Natural killer cell (primary cell): ENCODE results near the gene PARVG. TPM values are rescaled to one million over a fixed set of nuclear protein-coding genes. Genes with fewer than 3 reads are reported as not detected.

Experiments
- ATAC-seq, 3 donors: fragments of 150-1000 bp in 2 of 3; fragments of 200-7000 bp in 1 of 3; cut with Tn5 transposase; 1 replicate in 1 of 3; 2 replicates in 2 of 3; pipeline ENCODE4 v1.10.0; 2021; ENCODE audit warnings: mild to moderate bottlenecking in 2 of 3, moderate library complexity in 2 of 3
- DNase-seq, 2 donors: peaks; one replicate each; pipeline versions ENCODE4 v3.0.0 to v3.0.0-alpha.2; 2013 to 2021; ENCODE audit warnings: mixed read lengths in 1 of 2
- H3K27ac ChIP-seq: one replicate; pipeline ENCODE4 v1.5.1; 2013; ENCODE audit warnings: mild to moderate bottlenecking, low read length
- H3K27me3 ChIP-seq: one replicate; pipeline ENCODE4 v1.6.1; 2013; ENCODE audit warnings: low read length; ENCODE audit not compliant: control insufficient read depth, insufficient read depth
- H3K36me3 ChIP-seq: one replicate; pipeline ENCODE4 v1.6.1; 2013; ENCODE audit warnings: low read length; ENCODE audit not compliant: control insufficient read depth, insufficient read depth
- H3K4me1 ChIP-seq: one replicate; pipeline ENCODE4 v1.6.1; 2013; ENCODE audit warnings: low read length; ENCODE audit not compliant: control insufficient read depth, insufficient read depth
- H3K4me3 ChIP-seq: one replicate; pipeline ENCODE4 v1.5.1; 2013; ENCODE audit warnings: low read length
- H3K9me3 ChIP-seq: one replicate; pipeline ENCODE4 v1.6.1; 2013; ENCODE audit warnings: low read length; ENCODE audit not compliant: control insufficient read depth, insufficient read depth
- H3K27ac Mint-ChIP-seq, 2 donors: one replicate each; pipeline ENCODE4 v1.8.0; 2022; ENCODE audit warnings: mild to moderate bottlenecking in 2 of 2, mixed read lengths in 2 of 2, moderate library complexity in 1 of 2
- H3K27me3 Mint-ChIP-seq, 2 donors: one replicate each; pipeline ENCODE4 v1.8.0; 2022; ENCODE audit warnings: low read depth in 2 of 2, mixed read lengths in 2 of 2
- H3K36me3 Mint-ChIP-seq: one replicate; pipeline ENCODE4 v1.8.0; 2022; ENCODE audit warnings: mixed read lengths
- H3K4me1 Mint-ChIP-seq, 2 donors: one replicate each; pipeline ENCODE4 v1.8.0; 2022; ENCODE audit warnings: mixed read lengths in 2 of 2
- H3K4me3 Mint-ChIP-seq: one replicate; pipeline ENCODE4 v1.8.0; 2022; ENCODE audit warnings: mild to moderate bottlenecking, moderate library complexity, mixed read lengths
- H3K9me3 Mint-ChIP-seq, 2 donors: one replicate each; pipeline ENCODE4 v1.8.0; 2022; ENCODE audit warnings: mixed read lengths in 2 of 2
- CTCF ChIP-seq: fragments of 200-600 bp; IDR thresholded peaks from one replicate; pipeline ENCODE4 v1.8.0; 2022; ENCODE audit warnings: antibody characterized with exemption
- WGBS: methylation state at CpG from one replicate; pipeline ENCODE4 v1.1.7; 2013; ENCODE audit warnings: missing lambda C conversion rate; ENCODE audit not compliant: insufficient coverage; 5-methylcytosine and 5-hydroxymethylcytosine counted together
- intact Hi-C: fragments of 100-400 bp; cut with micrococcal nuclease; formaldehyde crosslinking; loops from one replicate; pipeline ENCODE4 v1.14.2; 2022
- total RNA-seq, 4 donors: library from RNA; stranded (reverse); fragments of 120-200 nt in 1 of 4; gene quantifications; one replicate each; pipeline versions ENCODE4 v1.2.3 to v1.2.4, GENCODE V29; 2013 to 2022

Gene PARVG
- total RNA-seq, 3 donors from 2014 or later (not counting 1 experiment from before 2014, with no cell fraction given), result 130 to 146 (median 131) TPM

- Mint-ChIP-seq H3K27me3 (peaks cover 36 to 37% of the 10 kb centered on the region in 2 donors), H3K9me3 (no peaks in the 10 kb centered on the region), H3K36me3 (no peaks in the 10 kb centered on the region), H3K4me1 (peaks cover 0 to 7% of the 10 kb centered on the region in 2 donors), H3K4me3 (no peak overlapping the region), H3K27ac (no peak overlapping the region)
- 79% methylated on average over 6 of the region's 6 CpGs for WGBS
- ATAC-seq, result no peak
- Histone ChIP-seq H3K9me3 (no peaks in the 10 kb centered on the region), H3K36me3 (no peaks in the 10 kb centered on the region), H3K4me1 (no peaks in the 10 kb centered on the region), H3K4me3 (no peak overlapping the region), H3K27me3 (peaks cover 2% of the 10 kb centered on the region), H3K27ac (no peak overlapping the region)
- TF ChIP-seq CTCF, result no peak
- intact Hi-C loops, result no loop called here
- DNase-seq, result no peak
Observed at GRCh38 chr22:44256085-44256484, 75.4 kb downstream of the PARVG start.

GRCh38 chr22:44256556-44257485 is 76.1 kb downstream of the PARVG start:
- H3K27me3 Mint-ChIP-seq, result peaks cover 29 to 30% of the 10 kb centered on the region in 2 donors
- H3K4me1 ChIP-seq, result no peaks in the 10 kb centered on the region
- no peak overlapping the region for H3K4me3 ChIP-seq
- H3K27me3 ChIP-seq, result peaks cover 2% of the 10 kb centered on the region
- no peak overlapping the region for H3K27ac Mint-ChIP-seq
- no peaks in the 10 kb centered on the region for H3K36me3 Mint-ChIP-seq
- no peak for ATAC-seq
- H3K36me3 ChIP-seq, result no peaks in the 10 kb centered on the region
- no peaks in the 10 kb centered on the region for H3K9me3 ChIP-seq
- no peak for DNase-seq
- no peak overlapping the region for H3K4me3 Mint-ChIP-seq
- H3K4me1 Mint-ChIP-seq, result peaks cover 0 to 10% of the 10 kb centered on the region in 2 donors
- no peak for TF ChIP-seq CTCF
- intact Hi-C loops, result no loop called here
- H3K27ac ChIP-seq, result no peak overlapping the region
- no peaks in the 10 kb centered on the region for H3K9me3 Mint-ChIP-seq
- 64% methylated on average over 12 of the region's 13 CpGs for WGBS

Other genes with a start within 250 kb of the PARVG start
- gene SAMM50, start 225.5 kb upstream of the PARVG start, total RNA-seq, result 10 to 100 TPM; 25.9 to 30.6 (median 29.7) TPM
- 10 to 100 TPM in 1 of 3 donors, 1 to 10 TPM in 2; 2.9 to 12.5 (median 8.1) TPM for gene PARVB, start 156.6 kb upstream of the PARVG start, total RNA-seq
- not detected for gene SHISAL1, start 132.0 kb downstream of the PARVG start, total RNA-seq